Kidney capillary endothelial cell (primary cell): ENCODE results near the gene TCAIM.
"Not testable (repeated sequence)": the region's sequence is repeated elsewhere in the genome, so short reads cannot be mapped to it uniquely, and the experiment has no call there.

ENCODE experiments used
- DNase-seq: peaks from one replicate; pipeline ENCODE4 v3.0.0-alpha.2; 2018; ENCODE audit warnings: low spot score

TCAIM gene

DNA sequence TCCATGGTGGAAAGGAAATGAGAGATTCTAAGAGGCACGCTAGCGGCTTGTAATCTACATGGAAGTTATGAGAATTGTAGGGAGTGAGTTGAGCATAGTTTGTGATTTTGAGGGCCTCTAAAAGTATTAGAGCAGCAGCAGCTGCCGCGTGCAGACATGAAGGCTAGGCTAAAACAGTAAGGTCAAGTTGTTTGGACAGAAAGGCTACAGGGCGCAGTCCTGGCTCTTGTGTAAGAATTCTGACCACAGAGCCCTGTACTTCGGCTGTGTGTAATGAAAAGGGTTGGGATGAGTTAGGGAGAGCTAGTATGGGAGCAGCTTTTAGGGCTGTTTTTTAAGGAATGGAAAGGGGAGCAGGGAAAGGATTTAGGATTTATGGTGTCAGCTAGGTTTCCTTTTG is 8.0 kb downstream of the TCAIM start:
- DNase-seq, result not testable (repeated sequence)

GRCh38 chr3:44348993-44349392 is 10.4 kb downstream of the TCAIM start:
- DNase-seq, result no peak

GRCh38 chr3:44353355-44353924 is 14.9 kb downstream of the TCAIM start:
- DNase-seq, result no peak

GRCh38 chr3:44355362-44356033 is 16.9 kb downstream of the TCAIM start:
- DNase-seq, result peak; percentile 11

DNA sequence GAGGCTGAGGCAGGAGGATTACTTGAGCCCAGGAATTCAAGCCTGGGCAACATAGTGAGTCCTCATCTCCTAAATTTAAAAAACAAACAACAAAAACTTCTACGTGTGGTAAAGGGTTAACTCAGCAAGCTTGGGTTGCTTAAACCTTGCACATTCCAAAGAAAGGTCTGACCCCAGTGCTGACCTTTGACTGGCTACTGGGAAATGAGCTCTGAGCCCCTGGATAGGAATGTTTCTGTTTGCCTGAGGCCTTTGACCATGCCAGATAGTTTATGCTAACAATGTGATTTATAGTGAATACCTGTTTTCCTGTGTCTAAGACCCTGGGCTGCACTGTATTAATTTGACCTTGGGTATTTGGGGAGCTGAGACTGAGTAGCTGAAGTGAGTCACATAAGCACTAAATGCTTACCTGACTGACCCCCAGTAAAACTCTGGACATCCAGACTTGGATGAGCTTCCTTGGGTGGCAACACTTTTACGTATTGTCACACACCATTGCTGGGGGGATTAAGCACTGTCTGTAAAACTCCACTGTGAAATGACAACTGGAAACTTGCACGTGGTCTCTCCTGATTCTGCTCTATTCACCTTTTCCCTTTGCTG is 20.7 kb downstream of the TCAIM start:
- DNase-seq, result no peak

DNA sequence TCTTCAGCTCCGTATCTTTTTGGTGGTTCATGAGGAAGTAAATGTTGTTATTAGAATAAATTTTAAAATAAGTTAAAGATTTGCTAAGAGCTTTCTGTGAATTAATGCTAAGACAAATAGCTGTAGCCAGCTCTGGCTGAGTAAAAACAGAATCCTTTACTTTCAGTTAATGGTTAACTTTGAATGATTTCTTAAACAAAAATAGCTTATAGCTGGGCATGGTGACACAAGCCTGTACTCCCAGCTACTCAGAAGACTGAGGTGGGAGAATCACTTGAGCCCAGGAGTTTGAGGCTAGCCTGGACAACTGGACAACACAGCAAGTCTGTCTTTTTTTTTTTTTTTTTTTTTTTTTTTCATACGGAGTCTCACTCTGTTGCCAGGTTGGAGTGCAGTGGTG is 25.0 kb downstream of the TCAIM start:
- DNase-seq, result no peak

DNA sequence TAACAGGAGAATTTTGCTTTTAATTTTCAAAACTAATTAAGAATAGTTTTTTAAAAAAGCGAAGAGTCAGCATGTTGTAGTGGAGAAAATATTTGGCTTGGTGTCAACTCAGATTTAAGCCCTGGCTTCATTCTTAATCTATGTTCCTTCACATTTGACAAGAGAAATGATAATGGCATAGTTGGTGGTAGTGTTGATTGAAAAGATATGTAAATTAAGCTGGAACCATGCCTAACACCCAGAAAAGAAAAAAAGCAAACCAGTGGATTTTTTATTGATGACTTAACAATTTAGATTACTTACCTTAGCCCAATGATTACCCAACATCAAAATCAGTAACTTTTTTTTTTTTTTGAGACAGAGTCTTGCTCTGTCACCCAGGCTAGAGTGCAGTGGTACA is 27.4 kb downstream of the TCAIM start:
- no peak for DNase-seq

- DNase-seq, result no peak
Observed at GRCh38 chr3:44375450-44375849, 36.9 kb downstream of the TCAIM start.

DNA sequence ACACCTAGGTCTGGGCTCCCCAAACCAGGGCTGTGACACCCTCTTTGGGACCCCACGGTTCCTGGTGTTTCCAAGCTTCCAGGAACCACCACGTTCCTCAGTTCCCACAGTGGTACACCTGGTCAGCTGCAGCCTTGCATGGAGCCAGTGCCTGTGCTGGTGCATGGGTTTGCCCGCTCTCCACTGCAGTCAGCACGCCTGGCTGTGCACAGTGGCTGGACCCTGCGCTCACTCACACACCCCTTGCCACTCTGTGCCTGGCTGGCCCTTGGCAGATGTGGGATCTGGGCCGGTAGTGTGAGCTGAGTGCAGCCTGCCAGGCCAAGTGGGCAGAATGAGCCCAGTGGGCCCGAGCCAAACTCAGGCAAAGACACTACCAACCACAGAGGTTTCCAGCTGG is 48.8 kb downstream of the TCAIM start:
- DNase-seq, result no peak

GRCh38 chr3:44392489-44392888 is 53.9 kb downstream of the TCAIM start:
- DNase-seq, result no peak

DNA sequence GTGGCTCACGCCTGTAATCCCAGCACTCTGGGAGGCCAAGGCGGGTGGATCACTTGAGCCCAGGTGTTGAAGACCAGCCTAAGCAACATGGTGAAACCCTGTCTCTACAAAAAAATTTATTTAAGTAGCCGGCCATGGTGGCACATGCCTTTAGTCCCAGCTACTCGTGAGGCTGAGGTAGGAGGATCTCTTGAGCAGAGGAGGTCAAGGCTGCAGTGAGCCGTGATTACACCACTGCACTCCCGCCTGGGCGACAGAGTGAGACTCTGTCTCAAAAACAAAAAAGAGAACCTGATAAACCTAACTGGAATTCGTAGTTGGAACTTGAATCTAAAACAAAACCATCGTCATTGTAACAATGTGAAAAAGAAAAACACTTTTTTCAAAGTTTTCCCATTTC is 57.1 kb downstream of the TCAIM start:
- no peak for DNase-seq

GRCh38 chr3:44396200-44397171 is 57.9 kb downstream of the TCAIM start:
- DNase-seq, result no peak

- DNase-seq, result not testable (repeated sequence)
Observed at GRCh38 chr3:44398271-44398670, 59.7 kb downstream of the TCAIM start.

GRCh38 chr3:44398853-44399252 is 60.3 kb downstream of the TCAIM start:
- DNase-seq, result no peak

DNA sequence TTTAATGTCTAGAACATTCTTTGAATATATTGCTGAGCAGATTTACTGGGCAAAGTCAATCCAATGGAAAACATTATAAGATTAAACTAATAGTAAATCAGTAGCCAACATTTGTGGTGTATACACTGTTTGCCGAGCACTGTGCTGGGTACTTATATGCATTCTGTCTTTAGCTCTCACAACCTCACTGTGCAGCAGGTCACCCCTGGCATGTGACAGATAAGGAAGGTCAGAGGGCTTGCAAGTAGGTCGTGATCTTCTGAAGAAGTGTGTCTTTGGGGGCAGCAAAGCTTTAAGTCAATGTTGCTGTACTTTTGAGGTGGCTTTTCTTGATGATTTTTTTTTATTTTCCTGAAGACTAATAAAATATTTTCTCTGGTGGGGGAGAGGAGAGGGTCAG is 62.2 kb downstream of the TCAIM start:
- no peak for DNase-seq

- DNase-seq, result no peak
Observed at GRCh38 chr3:44402548-44402947, 64.0 kb downstream of the TCAIM start.

- no peak for DNase-seq
Observed at GRCh38 chr3:44409640-44410410, 71.3 kb downstream of the TCAIM start.

DNA sequence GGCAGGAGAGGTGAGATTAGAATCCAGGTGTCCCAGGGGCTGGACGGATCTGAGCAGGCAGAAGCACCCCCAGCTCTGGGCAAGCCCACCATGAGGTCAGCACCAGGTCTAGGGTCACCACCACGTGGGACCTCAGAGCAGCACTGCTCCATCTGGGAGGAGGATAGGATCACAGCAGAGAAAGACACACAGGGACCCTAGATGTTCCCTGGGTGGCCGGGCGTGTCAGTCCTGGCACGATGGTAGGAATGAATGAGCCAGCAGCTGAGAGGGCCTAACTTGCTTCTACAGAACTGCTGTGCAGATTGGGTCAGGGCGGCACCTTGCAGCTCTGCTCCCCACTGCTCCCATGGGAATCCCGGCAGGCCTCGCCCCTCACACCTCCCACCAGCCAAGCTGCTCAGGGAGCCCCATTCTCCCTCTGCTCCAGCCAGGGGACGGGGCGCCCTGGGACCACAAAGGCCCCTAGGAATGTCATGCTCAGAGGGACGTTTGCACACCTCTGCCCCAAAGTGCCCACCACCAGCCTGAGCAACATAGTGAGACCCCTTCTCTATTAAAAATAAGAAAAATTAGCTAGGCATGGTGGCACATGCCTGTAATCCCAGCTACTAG is 72.6 kb downstream of the TCAIM start:
- no peak for DNase-seq

- no peak for DNase-seq
Observed at GRCh38 chr3:44412365-44412764, 73.8 kb downstream of the TCAIM start.

GRCh38 chr3:44414517-44415090 is 76.0 kb downstream of the TCAIM start:
- DNase-seq, result no peak

- DNase-seq, result no peak
Observed at GRCh38 chr3:44415421-44415820, 76.9 kb downstream of the TCAIM start.
